PC-9 (cell line): ENCODE data around the gene LIPE. TPM values are rescaled to one million over a fixed set of nuclear protein-coding genes. Genes with fewer than 3 reads are reported as not detected.

Experiments
- BruUV-seq: library from RNA; stranded (reverse); fragments of 400-500 nt; replicated peaks from 2 replicates; lab custom pipeline; 2021; lab: Mats Ljungman, UMichigan
- CTCF ChIA-PET: fragments of 300-600 bp; sonication (Branson Sonifier 250); formaldehyde crosslinking; loops from one replicate; lab custom pipeline; 2022; ENCODE audit warnings: antibody characterized with exemption; lab: Charles Lee
- POLR2A ChIA-PET: fragments of 300-600 bp; sonication (Branson Sonifier 250); formaldehyde crosslinking; loops from one replicate; lab custom pipeline; 2022; ENCODE audit warnings: antibody characterized with exemption; ENCODE audit not compliant: unreplicated experiment; lab: Charles Lee
- DNase-seq, 2 experiments: peaks; one replicate each; pipeline versions ENCODE4 v3.0.0 to v3.0.0-alpha.2; 2015 to 2022; ENCODE audit warnings: mixed read lengths in 1 of 2
- H2AFZ ChIP-seq: fragments of 200-600 bp; sonication (generic); 2 replicates; pipeline ENCODE4 v1.8.1; 2017; ENCODE audit warnings: antibody characterized with exemption
- H3F3A ChIP-seq: fragments of 200-600 bp; sonication (generic); 2 replicates; pipeline ENCODE4 v1.8.1; 2017; ENCODE audit warnings: antibody characterized with exemption, mild to moderate bottlenecking, low read depth; ENCODE audit not compliant: insufficient read depth
- H3K27ac ChIP-seq: fragments of 200-600 bp; sonication (generic); 2 replicates; pipeline ENCODE4 v1.6.1; 2016; ENCODE audit warnings: mixed run types
- H3K27me3 ChIP-seq: fragments of 200-600 bp; sonication (generic); 2 replicates; pipeline ENCODE4 v1.6.1; 2016; ENCODE audit warnings: low read depth, mixed run types; ENCODE audit not compliant: insufficient read depth
- H3K36me3 ChIP-seq: fragments of 200-600 bp; sonication (generic); 2 replicates; pipeline ENCODE4 v1.6.1; 2016; ENCODE audit warnings: low read depth, mixed run types
- H3K4me1 ChIP-seq: fragments of 200-600 bp; sonication (generic); replicated peaks from 2 replicates; pipeline ENCODE4 v1.6.1; 2016; ENCODE audit warnings: mixed run types; ENCODE audit not compliant: insufficient read depth
- H3K4me2 ChIP-seq: fragments of 200-600 bp; sonication (generic); 2 replicates; pipeline ENCODE4 v1.6.1; 2017; ENCODE audit warnings: mixed run types
- H3K4me3 ChIP-seq: fragments of 200-600 bp; sonication (generic); 2 replicates; pipeline ENCODE4 v1.6.1; 2016; ENCODE audit warnings: mixed run types
- H3K79me2 ChIP-seq: fragments of 200-600 bp; sonication (generic); 2 replicates; pipeline ENCODE4 v1.6.1; 2017; ENCODE audit warnings: low read depth, mixed run types
- H3K9me2 ChIP-seq: fragments of 200-600 bp; sonication (generic); 2 replicates; pipeline ENCODE4 v1.8.1; 2017; ENCODE audit warnings: mild to moderate bottlenecking; ENCODE audit not compliant: insufficient read depth
- H3K9me3 ChIP-seq: fragments of 200-600 bp; sonication (generic); 2 replicates; pipeline ENCODE4 v1.8.1; 2016; ENCODE audit warnings: low read depth; ENCODE audit not compliant: insufficient read depth
- H4K20me1 ChIP-seq: fragments of 200-600 bp; sonication (generic); 2 replicates; pipeline ENCODE4 v1.8.1; 2017; ENCODE audit not compliant: insufficient read depth
- CTCF ChIP-seq: fragments of 200-600 bp; sonication (generic); conservative IDR thresholded peaks from 2 replicates; pipeline ENCODE4 v1.6.1; 2017; ENCODE audit warnings: mixed run types, antibody characterized with exemption, mild to moderate bottlenecking, moderate library complexity
- EZH2 ChIP-seq: fragments of 200-600 bp; sonication (generic); IDR thresholded peaks from 2 replicates; pipeline ENCODE4 v1.8.0; 2017; ENCODE audit warnings: antibody characterized with exemption, low read depth
- intact Hi-C: fragments of 100-400 bp; cut with micrococcal nuclease; formaldehyde crosslinking; loops from one replicate; pipeline ENCODE4 v1.10.0; 2022; ENCODE audit not compliant: unreplicated experiment
- total RNA-seq: library from RNA; stranded (reverse); gene quantifications from 2 replicates; pipeline ENCODE4 v1.2.3, GENCODE V29; 2021

Gene LIPE
- total RNA-seq, 1 experiment from 2014 or later: 12.7 TPM

GRCh38 chr19:42368360-42368759 is 58.8 kb downstream of the LIPE start:
- BruUV-seq: no TSS peak
- H4K20me1 ChIP-seq: no peaks in the 10 kb centered on the region
- intact Hi-C loops: no loop called here

GRCh38 chr19:42367929-42368328 is 59.3 kb downstream of the LIPE start:
- no peak overlapping the region for H2AFZ ChIP-seq
- no TSS peak for BruUV-seq
- no peaks in the 10 kb centered on the region for H3K27me3 ChIP-seq
- no peak overlapping the region for H3K27ac ChIP-seq
- ChIA-PET POLR2A (no interaction called here), CTCF (interaction anchor here (0.6 to 1.1 kb wide), 2 partner anchors 11 to 69 kb away, joined by 5 to 12 read pairs; no protein-coding TSS in a partner anchor)
- intact Hi-C loops: no loop called here
- no peaks in the 10 kb centered on the region for H3K4me1 ChIP-seq
- no peak overlapping the region for H3K4me2 ChIP-seq
- H3K9me3 ChIP-seq: no peaks in the 10 kb centered on the region; the same call in 1 of the 2 replicates
- no peaks in the 10 kb centered on the region for H4K20me1 ChIP-seq
- H3K36me3 ChIP-seq: no peaks in the 10 kb centered on the region
- no peak for TF ChIP-seq CTCF
- TF ChIP-seq EZH2: no peak
- H3K9me2 ChIP-seq: no peaks in the 10 kb centered on the region
- no peaks in the 10 kb centered on the region for H3K79me2 ChIP-seq
- no peak overlapping the region for H3K4me3 ChIP-seq
- no peak for DNase-seq
- no peaks in the 10 kb centered on the region for H3F3A ChIP-seq

More at GRCh38 chr19:42368360-42368759, 58.8 kb downstream of the LIPE start:
- Histone ChIP-seq H3K36me3 (no peaks in the 10 kb centered on the region), H3K79me2 (no peaks in the 10 kb centered on the region), H3K9me2 (no peaks in the 10 kb centered on the region), H2AFZ (no peak overlapping the region), H3K4me1 (no peaks in the 10 kb centered on the region), H3K27ac (no peak overlapping the region), H3K27me3 (no peaks in the 10 kb centered on the region), H3K9me3 (no peaks in the 10 kb centered on the region; the same call in 1 of the 2 replicates), H3F3A (no peaks in the 10 kb centered on the region), H3K4me2 (no peak overlapping the region), H3K4me3 (no peak overlapping the region)
- ChIA-PET CTCF (interaction anchor here (1.1 kb wide), 1 partner anchor 10 kb away, joined by 12 read pairs; no protein-coding TSS in a partner anchor), POLR2A (no interaction called here)
- TF ChIP-seq EZH2: no peak
- TF ChIP-seq CTCF: no peak
- DNase-seq: no peak

GRCh38 chr19:42366673-42367072 is 60.5 kb downstream of the LIPE start:
- intact Hi-C loops: no loop called here

More at GRCh38 chr19:42366673-42367072, 60.5 kb downstream of the LIPE start:
- Histone ChIP-seq H3K9me2 (no peaks in the 10 kb centered on the region), H3K4me1 (no peaks in the 10 kb centered on the region), H2AFZ (no peak overlapping the region), H4K20me1 (no peaks in the 10 kb centered on the region), H3K27ac (no peak overlapping the region), H3F3A (no peaks in the 10 kb centered on the region), H3K27me3 (no peaks in the 10 kb centered on the region), H3K36me3 (no peaks in the 10 kb centered on the region), H3K4me2 (no peak overlapping the region), H3K9me3 (no peaks in the 10 kb centered on the region; the same call in 1 of the 2 replicates), H3K4me3 (no peak overlapping the region), H3K79me2 (no peaks in the 10 kb centered on the region)
- no peak for DNase-seq
- ChIA-PET POLR2A (no interaction called here), CTCF (no interaction called here)
- TF ChIP-seq CTCF (no peak), EZH2 (no peak)
- BruUV-seq: no TSS peak
